GM10847 (cell line): Measurements from ENCODE around the gene RPS21.

Experiments
- POLR2A ChIP-seq: IDR thresholded peaks from 2 replicates; pipeline ENCODE4 v1.6.1; 2011; ENCODE audit not compliant: insufficient read length; ENCODE audit errors: extremely low read depth

RPS21 gene

GRCh38 chr20:62386383-62387218 lies at the start of gene RPS21:
TSS of gene RPS21 (plus strand) at chr20:62387103. CDS start at chr20:62387339, 236 bp downstream.
- TF ChIP-seq POLR2A, result peak; percentile 92

- no peak for TF ChIP-seq POLR2A
These were observed 49.2 kb upstream of the RPS21 start for GRCh38 chr20:62337558-62338293.

GRCh38 chr20:62338294-62338620 lies 48.6 kb upstream of the RPS21 start:
- no peak for TF ChIP-seq POLR2A

GRCh38 chr20:62339647-62340062 lies 47.2 kb upstream of the RPS21 start:
- peak; percentile 29 for TF ChIP-seq POLR2A

GRCh38 chr20:62342910-62343309 lies 44.0 kb upstream of the RPS21 start:
- TF ChIP-seq POLR2A, result no peak

- TF ChIP-seq POLR2A, result no peak
These were observed 42.8 kb upstream of the RPS21 start for GRCh38 chr20:62344092-62344491.

GRCh38 chr20:62344782-62345181 lies 42.1 kb upstream of the RPS21 start:
- no peak for TF ChIP-seq POLR2A

GRCh38 chr20:62345681-62346370 lies 41.1 kb upstream of the RPS21 start:
- no peak for TF ChIP-seq POLR2A

- no peak for TF ChIP-seq POLR2A
These were observed 40.3 kb upstream of the RPS21 start for GRCh38 chr20:62346398-62347150.

GRCh38 chr20:62347151-62347404 lies 39.8 kb upstream of the RPS21 start:
- no peak for TF ChIP-seq POLR2A

- no peak for TF ChIP-seq POLR2A
These were observed 39.5 kb upstream of the RPS21 start for GRCh38 chr20:62347445-62347844.

- TF ChIP-seq POLR2A, result no peak
These were observed 38.3 kb upstream of the RPS21 start for GRCh38 chr20:62348604-62349003.

- no peak for TF ChIP-seq POLR2A
These were observed 37.3 kb upstream of the RPS21 start for GRCh38 chr20:62349556-62350097.

- TF ChIP-seq POLR2A, result no peak
These were observed 36.7 kb upstream of the RPS21 start for GRCh38 chr20:62350098-62350628.
